ENCODE measurements around the gene RAB6B.

The RAB6B gene

GRCh38 chr3:133827684-133828083 is 68.0 kb downstream of the RAB6B start:
- TF ChIP-seq CTCF (IDR thresholded peaks at IDR 0.05; ENCODE audit: borderline replicate concordance, control extremely low read depth, extremely low read depth, insufficient read depth, missing control alignments) = no peak
- in situ Hi-C loops (cut with MboI; ENCODE audit: low sequenced_read_pairs, unreplicated experiment) = loop anchor here (10.0 kb wide), 1 partner anchor 97 kb away; no protein-coding TSS in a partner anchor
- no peak for DNase-seq (ENCODE audit: low spot score)

- in situ Hi-C loops (cut with MboI; ENCODE audit: low sequenced_read_pairs, unreplicated experiment) = loop anchor here (10.0 kb wide), 1 partner anchor 98 kb away; no protein-coding TSS in a partner anchor
- no peak for DNase-seq (ENCODE audit: low spot score)
- no peak for TF ChIP-seq CTCF (IDR thresholded peaks at IDR 0.05; ENCODE audit: borderline replicate concordance, control extremely low read depth, extremely low read depth, insufficient read depth, missing control alignments)
Measured at GRCh38 chr3:133827136-133827535, 68.5 kb downstream of the RAB6B start.

DNA sequence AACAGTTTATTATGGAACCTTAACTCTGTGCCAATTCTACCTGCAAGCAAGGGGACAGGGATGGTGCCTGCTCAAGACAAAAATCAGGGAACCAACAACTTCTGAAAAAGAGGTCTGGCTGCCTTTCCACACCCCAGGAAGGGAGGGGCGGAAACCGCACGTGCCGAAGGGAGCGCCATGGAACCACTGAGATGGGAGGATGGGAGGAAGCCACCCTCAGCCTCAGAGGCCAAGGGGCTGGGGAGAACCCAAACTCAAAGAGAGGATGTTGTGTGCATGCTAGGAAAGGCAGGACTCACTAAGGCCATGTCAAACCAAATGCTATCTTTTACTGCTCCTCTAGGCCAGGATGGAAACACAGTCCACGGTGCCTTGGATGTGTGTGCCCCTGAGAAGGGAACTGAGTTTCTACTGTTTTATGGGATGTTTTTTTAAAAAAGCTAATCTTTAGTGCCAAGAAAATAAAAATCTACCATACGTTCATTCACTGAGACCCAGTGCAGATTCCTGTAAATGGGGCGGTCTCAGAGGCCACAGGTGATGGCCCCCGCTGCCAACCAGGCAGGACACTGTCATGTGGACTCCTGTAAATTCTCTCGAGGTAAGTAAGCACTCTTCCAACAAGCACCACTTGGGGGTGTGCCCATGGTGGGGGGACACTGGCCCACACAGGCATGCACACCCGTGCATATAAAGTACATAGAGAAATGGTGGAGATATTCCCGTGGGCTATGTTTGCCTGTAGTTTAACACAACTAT is 69.5 kb downstream of the RAB6B start:
- TF ChIP-seq CTCF (IDR thresholded peaks at IDR 0.05; ENCODE audit: borderline replicate concordance, control extremely low read depth, extremely low read depth, insufficient read depth, missing control alignments) = no peak
- DNase-seq (ENCODE audit: low spot score) = no peak
- in situ Hi-C loops (cut with MboI; ENCODE audit: low sequenced_read_pairs, unreplicated experiment) = loop anchor here (10.0 kb wide), 1 partner anchor 99 kb away; no protein-coding TSS in a partner anchor

GRCh38 chr3:133824961-133825485 is 70.7 kb downstream of the RAB6B start:
- in situ Hi-C loops (cut with MboI; ENCODE audit: low sequenced_read_pairs, unreplicated experiment) = loop anchor here (10.0 kb wide), 1 partner anchor 100 kb away; no protein-coding TSS in a partner anchor
- no peak for TF ChIP-seq CTCF (IDR thresholded peaks at IDR 0.05; ENCODE audit: borderline replicate concordance, control extremely low read depth, extremely low read depth, insufficient read depth, missing control alignments)
- DNase-seq (ENCODE audit: low spot score) = no peak

- in situ Hi-C loops (cut with MboI; ENCODE audit: low sequenced_read_pairs, unreplicated experiment) = loop anchor here (10.0 kb wide), 1 partner anchor 103 kb away; no protein-coding TSS in a partner anchor
- no peak for TF ChIP-seq CTCF (IDR thresholded peaks at IDR 0.05; ENCODE audit: borderline replicate concordance, control extremely low read depth, extremely low read depth, insufficient read depth, missing control alignments)
- no peak for DNase-seq (ENCODE audit: low spot score)
Measured at GRCh38 chr3:133821767-133822638, 73.7 kb downstream of the RAB6B start.

Measured in GM13976 (cell line).